Smooth muscle cell (in vitro differentiated cells): ENCODE data around the gene EMX2. TPM values are rescaled to one million over a fixed set of nuclear protein-coding genes. Genes with fewer than 3 reads are reported as not detected.
A peak's percentile ranks its signal among the peaks of the same experiment; 100 is the strongest.

Source experiments
- DNase-seq: peaks from one replicate; lab custom pipeline; 2025; ENCODE audit not compliant: unreplicated experiment; lab: John Stamatoyannopoulos, UW
- H2AFZ ChIP-seq: fragments of 200-600 bp; sonication (generic); 2 replicates; pipeline ENCODE4 v1.6.0; 2016; ENCODE audit warnings: antibody characterized with exemption, low read depth, mild to moderate bottlenecking
- H3F3A ChIP-seq: fragments of 200-600 bp; sonication (generic); 2 replicates; pipeline ENCODE4 v1.6.0; 2017; ENCODE audit warnings: antibody characterized with exemption, low read depth
- H3K27ac ChIP-seq: fragments of 200-600 bp; sonication (generic); 2 replicates; pipeline ENCODE4 v1.5.1; 2016; ENCODE audit warnings: low read depth, mild to moderate bottlenecking
- H3K27me3 ChIP-seq: fragments of 200-600 bp; sonication (generic); 2 replicates; pipeline ENCODE4 v1.6.1; 2016; ENCODE audit warnings: low read depth, mild to moderate bottlenecking
- H3K36me3 ChIP-seq: fragments of 200-600 bp; sonication (generic); 2 replicates; pipeline ENCODE4 v1.5.1; 2016; ENCODE audit warnings: low read depth
- H3K4me1 ChIP-seq: fragments of 200-600 bp; sonication (generic); 2 replicates; pipeline ENCODE4 v1.5.1; 2016; ENCODE audit warnings: low read depth
- H3K4me2 ChIP-seq: fragments of 200-600 bp; sonication (generic); 2 replicates; pipeline ENCODE4 v1.6.0; 2016; ENCODE audit warnings: mild to moderate bottlenecking
- H3K4me3 ChIP-seq: fragments of 200-600 bp; sonication (generic); 2 replicates; pipeline ENCODE4 v1.5.1; 2016; ENCODE audit warnings: mild to moderate bottlenecking
- H3K79me2 ChIP-seq: fragments of 200-600 bp; sonication (generic); 2 replicates; pipeline ENCODE4 v1.6.0; 2016; ENCODE audit warnings: low read depth, mild to moderate bottlenecking
- H3K9ac ChIP-seq: fragments of 200-600 bp; sonication (generic); 2 replicates; pipeline ENCODE4 v1.6.0; 2016; ENCODE audit warnings: low read depth
- H3K9me3 ChIP-seq: fragments of 200-600 bp; sonication (generic); replicated peaks from 2 replicates; pipeline ENCODE4 v1.5.1; 2016; ENCODE audit warnings: low read depth
- H4K20me1 ChIP-seq: fragments of 200-600 bp; sonication (generic); 2 replicates; pipeline ENCODE4 v1.6.0; 2016; ENCODE audit warnings: low read depth
- WGBS: methylation state at CpG from one replicate; pipeline ENCODE4 v1.1.7; 2016; ENCODE audit warnings: low lambda C conversion rate; 5-methylcytosine and 5-hydroxymethylcytosine counted together
- polyA plus RNA-seq: library from polyadenylated mRNA; unstranded; fragments of >200 nt; fragmentation: Nextera tagmentation; extraction: Ambion mirVana; gene quantifications from 2 replicates; pipeline ENCODE4 v1.2.1, GENCODE V29; 2016
- total RNA-seq: library from RNA; depleted of rRNA; stranded (reverse); fragments of >200 nt; gene quantifications from 2 replicates; pipeline ENCODE4 v1.2.3, GENCODE V29; 2014
- TF ChIP-seq, protein P1 (sequence below): fragments of 200-600 bp; sonication (generic); IDR thresholded peaks from 2 replicates; pipeline ENCODE4 v1.5.1; 2017; ENCODE audit warnings: borderline replicate concordance, mild to moderate bottlenecking, antibody characterized with exemption; ENCODE audit not compliant: insufficient read depth, poor library complexity, severe bottlenecking

EMX2 gene
- total and polyA plus RNA-seq, 2 experiments from 2014 or later, result 0.27 TPM; not detected in 1

DNA sequence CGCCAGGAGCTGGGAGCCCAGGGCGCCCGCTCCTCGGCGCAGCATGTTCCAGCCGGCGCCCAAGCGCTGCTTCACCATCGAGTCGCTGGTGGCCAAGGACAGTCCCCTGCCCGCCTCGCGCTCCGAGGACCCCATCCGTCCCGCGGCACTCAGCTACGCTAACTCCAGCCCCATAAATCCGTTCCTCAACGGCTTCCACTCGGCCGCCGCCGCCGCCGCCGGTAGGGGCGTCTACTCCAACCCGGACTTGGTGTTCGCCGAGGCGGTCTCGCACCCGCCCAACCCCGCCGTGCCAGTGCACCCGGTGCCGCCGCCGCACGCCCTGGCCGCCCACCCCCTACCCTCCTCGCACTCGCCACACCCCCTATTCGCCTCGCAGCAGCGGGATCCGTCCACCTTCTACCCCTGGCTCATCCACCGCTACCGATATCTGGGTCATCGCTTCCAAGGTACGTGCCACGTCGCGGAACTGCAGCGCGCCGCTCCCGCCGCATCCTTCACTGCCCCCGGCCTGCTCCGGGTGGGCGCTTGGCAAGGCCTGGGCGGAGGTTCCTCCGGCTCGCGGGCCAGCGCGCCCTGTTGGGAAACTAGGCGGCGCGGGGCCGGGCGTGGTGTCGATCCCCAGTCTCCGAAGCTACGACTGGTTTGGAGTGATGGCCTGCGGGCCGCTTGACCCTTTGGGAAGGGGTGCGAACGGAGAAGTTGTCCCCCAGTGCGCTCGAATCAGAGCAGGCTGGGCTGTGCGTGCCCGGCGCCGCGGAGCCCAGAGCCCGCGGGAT, 868 bp downstream of the EMX2 start:
- H4K20me1 ChIP-seq, result no peaks in the 10 kb centered on the region
- H3K4me2 ChIP-seq, result peak overlapping the region; percentile 89
- peaks cover 100% of the 10 kb centered on the region for H3K27me3 ChIP-seq
- no peaks in the 10 kb centered on the region for H3K36me3 ChIP-seq
- TF ChIP-seq, protein P1, sequence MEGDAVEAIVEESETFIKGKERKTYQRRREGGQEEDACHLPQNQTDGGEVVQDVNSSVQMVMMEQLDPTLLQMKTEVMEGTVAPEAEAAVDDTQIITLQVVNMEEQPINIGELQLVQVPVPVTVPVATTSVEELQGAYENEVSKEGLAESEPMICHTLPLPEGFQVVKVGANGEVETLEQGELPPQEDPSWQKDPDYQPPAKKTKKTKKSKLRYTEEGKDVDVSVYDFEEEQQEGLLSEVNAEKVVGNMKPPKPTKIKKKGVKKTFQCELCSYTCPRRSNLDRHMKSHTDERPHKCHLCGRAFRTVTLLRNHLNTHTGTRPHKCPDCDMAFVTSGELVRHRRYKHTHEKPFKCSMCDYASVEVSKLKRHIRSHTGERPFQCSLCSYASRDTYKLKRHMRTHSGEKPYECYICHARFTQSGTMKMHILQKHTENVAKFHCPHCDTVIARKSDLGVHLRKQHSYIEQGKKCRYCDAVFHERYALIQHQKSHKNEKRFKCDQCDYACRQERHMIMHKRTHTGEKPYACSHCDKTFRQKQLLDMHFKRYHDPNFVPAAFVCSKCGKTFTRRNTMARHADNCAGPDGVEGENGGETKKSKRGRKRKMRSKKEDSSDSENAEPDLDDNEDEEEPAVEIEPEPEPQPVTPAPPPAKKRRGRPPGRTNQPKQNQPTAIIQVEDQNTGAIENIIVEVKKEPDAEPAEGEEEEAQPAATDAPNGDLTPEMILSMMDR, result no peak
- H3K4me3 ChIP-seq, result peak overlapping the region; percentile 42
- no peak overlapping the region for H3K27ac ChIP-seq
- 1% methylated on average over 76 of the region's 90 CpGs for WGBS
- no peak for DNase-seq
- no peaks in the 10 kb centered on the region for H3K79me2 ChIP-seq
- H3K4me1 ChIP-seq, result peaks cover 35% of the 10 kb centered on the region
- H2AFZ ChIP-seq, result no peak overlapping the region
- no peak overlapping the region for H3K9ac ChIP-seq
- H3K9me3 ChIP-seq, result no peaks in the 10 kb centered on the region
- no peaks in the 10 kb centered on the region for H3F3A ChIP-seq

GRCh38 chr10:117544004-117544701, 1.6 kb downstream of the EMX2 start:
- Histone ChIP-seq H3K4me3 (peak overlapping the region; percentile 42), H3K9me3 (no peaks in the 10 kb centered on the region), H4K20me1 (no peaks in the 10 kb centered on the region), H3K4me1 (peaks cover 41% of the 10 kb centered on the region), H2AFZ (no peak overlapping the region), H3K27me3 (peaks cover 100% of the 10 kb centered on the region), H3K4me2 (peak overlapping the region; percentile 89), H3K36me3 (no peaks in the 10 kb centered on the region), H3K27ac (no peak overlapping the region), H3K79me2 (no peaks in the 10 kb centered on the region), H3K9ac (no peak overlapping the region), H3F3A (no peaks in the 10 kb centered on the region)
- no peak for DNase-seq
- TF ChIP-seq, protein P1, result no peak
- 1% methylated on average over 41 of the region's 41 CpGs for WGBS

DNA sequence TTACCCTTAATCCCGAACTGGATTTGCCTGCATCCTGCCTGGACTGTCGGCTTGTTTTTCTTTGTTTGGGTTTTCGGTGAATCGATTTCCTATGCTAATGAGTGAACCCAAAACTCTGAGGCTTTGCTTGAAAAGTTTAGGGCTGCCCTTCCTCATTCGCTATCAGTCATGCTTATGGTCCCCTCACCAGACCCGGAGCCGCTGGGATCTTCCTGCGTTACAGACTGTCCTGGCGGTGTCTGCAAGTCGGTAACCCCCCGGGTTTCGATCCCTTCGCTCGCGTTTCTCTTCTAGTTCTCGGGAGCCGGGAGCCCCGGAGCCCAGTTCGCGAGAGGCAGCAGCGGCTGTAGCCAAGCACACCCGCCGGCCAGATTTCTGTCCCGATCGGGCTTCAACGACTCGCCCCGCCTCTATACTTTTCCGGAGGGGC, 2.2 kb downstream of the EMX2 start:
- Histone ChIP-seq H3K27ac (no peak overlapping the region), H3K79me2 (no peaks in the 10 kb centered on the region), H2AFZ (peak overlapping the region; percentile 30), H4K20me1 (no peaks in the 10 kb centered on the region), H3K9me3 (no peaks in the 10 kb centered on the region), H3K4me3 (peak overlapping the region; percentile 42), H3K36me3 (no peaks in the 10 kb centered on the region), H3K9ac (no peak overlapping the region), H3K27me3 (peaks cover 100% of the 10 kb centered on the region), H3F3A (no peaks in the 10 kb centered on the region), H3K4me2 (peak overlapping the region; percentile 89), H3K4me1 (peaks cover 40% of the 10 kb centered on the region)
- TF ChIP-seq, protein P1, result no peak
- 2% methylated on average over 29 of the region's 29 CpGs for WGBS
- DNase-seq, result no peak
